PFSK-1 (cell line): Measurements from ENCODE around the gene RIC3.

Experiments
- FOXP2 ChIP-seq: optimal IDR thresholded peaks from 2 replicates; pipeline ENCODE3; 2011; ENCODE audit warnings: borderline replicate concordance, control low read depth, inconsistent platforms; ENCODE audit not compliant: insufficient read depth; ENCODE audit errors: extremely low read length, extremely low read depth
- POLR2AphosphoS5 ChIP-seq: IDR thresholded peaks from 2 replicates; pipeline ENCODE4 v1.6.1; 2012; ENCODE audit warnings: low read depth, mild to moderate bottlenecking, control low read depth, low read length, moderate library complexity
- REST ChIP-seq, 2 experiments: IDR thresholded peaks; 2 replicates each; pipeline versions ENCODE4 v1.6.1 to v1.8.0; 2011 to 2012; ENCODE audit warnings: low read depth in 2 of 2, low read length in 2 of 2, control low read depth in 1 of 2, inconsistent platforms in 1 of 2, mild to moderate bottlenecking in 1 of 2, moderate library complexity in 1 of 2; ENCODE audit not compliant: insufficient read depth in 1 of 2
- SIN3A ChIP-seq: IDR thresholded peaks from 2 replicates; pipeline ENCODE4 v1.6.1; 2012; ENCODE audit warnings: mild to moderate bottlenecking, low read length, moderate library complexity, borderline replicate concordance; ENCODE audit not compliant: insufficient read depth
- TAF1 ChIP-seq: IDR thresholded peaks from 2 replicates; pipeline ENCODE4 v1.6.1; 2012; ENCODE audit warnings: low read length, control low read depth, borderline replicate concordance; ENCODE audit not compliant: insufficient read depth

Gene RIC3

GRCh38 chr11:8060146-8060719 lies 108.6 kb downstream of the RIC3 start:
- TF ChIP-seq POLR2AphosphoS5: no peak
- no peak for TF ChIP-seq SIN3A
- TF ChIP-seq TAF1: no peak
- TF ChIP-seq FOXP2: no peak
- TF ChIP-seq REST (IDR thresholded peaks at IDR 0.05; ENCODE audit: insufficient read depth in 1 of 2, low read depth in 2 of 2, low read length in 2 of 2): no peak

DNA sequence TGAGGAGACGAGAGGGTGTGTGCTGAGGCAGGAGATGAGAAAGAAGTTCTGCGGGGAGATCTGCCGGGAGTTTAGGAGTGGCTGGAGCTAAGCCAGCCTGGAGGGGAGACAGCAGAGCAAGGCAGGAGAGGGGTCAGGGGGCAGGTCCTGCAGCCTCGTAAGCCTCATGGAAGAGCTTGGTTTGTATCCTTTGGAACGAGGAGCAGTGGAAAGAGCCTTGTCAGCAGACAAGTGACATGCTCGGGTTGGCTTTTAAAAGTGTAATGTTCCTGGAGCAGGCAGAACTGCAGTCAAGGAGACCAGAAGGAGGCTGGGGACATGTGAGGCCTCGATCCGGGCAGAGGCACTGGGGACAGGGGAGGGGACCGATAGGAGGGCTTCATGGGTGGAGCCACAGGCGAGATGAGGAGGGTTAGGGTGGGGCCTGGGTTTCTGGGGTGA lies 109.2 kb downstream of the RIC3 start:
- TF ChIP-seq POLR2AphosphoS5: no peak
- no peak for TF ChIP-seq SIN3A
- TF ChIP-seq REST (IDR thresholded peaks at IDR 0.05; ENCODE audit: insufficient read depth in 1 of 2, low read depth in 2 of 2, low read length in 2 of 2): no peak
- no peak for TF ChIP-seq FOXP2
- no peak for TF ChIP-seq TAF1

DNA sequence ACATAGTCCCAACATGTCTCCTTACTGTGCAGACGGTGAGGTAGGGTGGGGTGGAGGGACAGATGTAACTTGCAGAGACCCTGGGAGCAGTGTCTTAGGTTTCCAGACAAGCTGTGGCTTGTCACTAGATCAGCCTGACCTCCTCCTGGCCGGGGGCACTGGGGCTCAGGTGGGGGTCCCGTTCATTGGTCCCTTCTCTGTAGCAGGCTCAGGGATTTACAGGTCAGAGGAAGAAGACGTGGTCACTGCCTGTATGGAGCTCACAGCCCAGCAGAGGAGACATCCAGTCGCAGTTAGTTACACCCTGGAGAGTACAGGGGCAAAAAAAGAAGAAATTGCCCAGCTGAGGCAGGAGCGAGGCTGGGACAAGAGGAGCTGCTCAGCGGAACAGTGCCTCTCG lies 109.8 kb downstream of the RIC3 start:
- TF ChIP-seq FOXP2 (no peak), POLR2AphosphoS5 (no peak), REST (IDR thresholded peaks at IDR 0.05; ENCODE audit: insufficient read depth in 1 of 2, low read depth in 2 of 2, low read length in 2 of 2) (no peak), SIN3A (no peak), TAF1 (no peak)

- no peak for TF ChIP-seq SIN3A
- TF ChIP-seq FOXP2: no peak
- no peak for TF ChIP-seq POLR2AphosphoS5
- no peak for TF ChIP-seq REST (IDR thresholded peaks at IDR 0.05; ENCODE audit: insufficient read depth in 1 of 2, low read depth in 2 of 2, low read length in 2 of 2)
- TF ChIP-seq TAF1: no peak
Measured at GRCh38 chr11:8058216-8058615, 110.6 kb downstream of the RIC3 start.
